Head of caudate nucleus (tissue), 42 donors: ENCODE data around the gene OR2T5.
"Not testable (repeated sequence)": the region's sequence is repeated elsewhere in the genome, so short reads cannot be mapped to it uniquely, and the experiment has no call there.

ENCODE experiments used
- DNase-seq, 42 donors: peaks; one replicate each; pipeline versions ENCODE4 v3.0.0 to v3.0.0-alpha.2; 2020 to 2021; ENCODE audit warnings: mixed read lengths in 7 of 42
- intact Hi-C: fragments of 100-400 bp; cut with DNase I; formaldehyde crosslinking; loops from one replicate; pipeline ENCODE4 v1.15.0; 2022

The OR2T5 gene

DNA sequence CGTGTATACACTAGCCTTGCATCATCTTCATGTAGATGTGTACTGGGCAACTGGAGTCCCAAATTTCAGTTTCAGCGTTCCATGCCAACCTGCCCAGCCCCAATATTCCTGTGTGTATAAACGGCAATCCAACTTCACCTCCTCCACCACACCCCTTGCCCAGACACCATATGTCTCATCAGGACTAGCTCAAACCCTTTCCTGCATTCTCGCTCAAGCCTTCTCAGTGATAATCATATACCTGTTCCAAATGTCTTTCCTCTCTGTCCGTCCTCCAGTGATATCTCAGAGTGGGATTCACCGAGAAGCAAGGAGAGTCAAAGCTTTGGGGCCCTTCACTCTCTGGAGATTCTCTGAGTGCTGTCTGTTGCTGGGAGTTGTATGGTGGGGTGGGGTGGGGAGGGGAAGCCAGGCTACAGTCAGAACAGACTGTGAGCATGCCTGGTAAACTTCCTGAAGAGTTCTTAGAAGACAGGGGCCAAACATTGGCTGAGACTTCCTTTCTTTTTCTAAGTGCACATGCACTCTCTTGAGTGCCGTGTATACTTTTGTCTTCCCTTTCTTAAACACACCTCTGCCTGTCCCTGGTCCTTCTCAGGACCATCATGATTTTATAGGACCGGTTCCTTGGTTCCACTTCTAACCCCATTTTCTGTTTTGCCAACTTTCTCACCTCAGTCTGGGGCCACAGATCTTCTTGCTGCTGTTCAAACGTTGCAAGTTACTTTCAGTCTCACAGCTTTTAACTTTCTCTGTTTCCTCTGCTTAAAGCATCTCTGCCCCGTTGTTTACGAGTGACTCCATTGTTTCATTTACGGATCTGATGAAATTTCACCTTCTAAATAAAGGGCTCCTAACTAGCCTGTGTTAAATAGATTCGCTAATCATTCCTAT, 6.5 kb upstream of the OR2T5 start:
- intact Hi-C loops, DNase-seq: not testable (repeated sequence)

DNA sequence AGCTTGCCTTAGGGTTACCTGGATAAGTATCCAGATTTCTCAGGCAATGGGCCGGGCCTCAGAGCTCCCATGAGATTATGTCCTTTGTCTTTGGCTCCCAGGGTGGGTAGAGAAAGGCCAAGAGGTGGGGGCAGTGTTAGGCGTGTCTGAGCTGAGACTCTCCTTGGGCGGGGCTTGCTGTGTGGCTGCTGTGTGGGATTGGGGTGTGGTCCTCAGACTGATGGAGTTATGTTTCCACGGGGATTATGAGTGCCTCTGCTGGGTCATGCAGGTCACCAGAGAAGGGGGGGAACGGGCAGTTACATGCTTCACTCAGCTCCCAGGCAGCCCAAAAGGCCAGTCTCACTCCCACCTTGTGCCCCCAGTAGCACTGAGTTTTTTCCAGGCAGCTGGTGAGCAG, 8.3 kb downstream of the OR2T5 start:
- intact Hi-C loops, DNase-seq: not testable (repeated sequence)

DNA sequence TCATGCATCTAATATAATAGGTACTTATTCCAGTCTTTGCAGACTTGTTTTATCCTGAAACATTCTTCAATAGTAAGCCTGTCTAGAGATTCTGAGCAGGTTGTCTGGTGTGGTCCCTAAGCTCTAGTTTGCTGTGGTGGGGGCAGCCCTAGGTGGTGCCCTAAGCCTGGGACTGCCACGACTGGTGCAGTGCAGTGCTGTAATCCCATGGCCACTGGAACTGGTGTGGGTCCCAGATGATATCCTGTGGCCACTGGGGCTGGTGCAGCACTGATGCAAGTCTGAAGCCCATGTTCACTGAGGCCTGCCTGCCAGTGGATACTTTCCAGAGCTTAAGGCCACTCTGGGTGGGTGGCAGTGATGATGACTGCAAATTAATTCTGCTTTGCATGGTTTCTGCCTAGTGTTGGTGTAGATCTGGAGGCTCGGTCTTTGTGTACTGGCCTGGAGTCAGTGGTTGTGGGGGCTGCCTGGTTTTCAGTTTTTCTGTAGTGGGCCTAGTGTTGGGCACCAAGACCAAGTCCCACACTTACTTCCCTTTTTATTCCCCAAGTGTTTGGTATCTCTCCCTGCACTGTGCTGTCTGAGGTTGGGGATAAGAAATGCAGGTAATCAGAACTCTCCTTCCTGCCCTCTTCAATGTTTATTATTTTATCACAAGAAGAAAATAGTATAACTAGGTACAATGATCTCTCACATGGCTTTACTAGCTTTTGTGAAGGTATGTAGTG, 12.1 kb downstream of the OR2T5 start:
- intact Hi-C loops, result not testable (repeated sequence)

DNA sequence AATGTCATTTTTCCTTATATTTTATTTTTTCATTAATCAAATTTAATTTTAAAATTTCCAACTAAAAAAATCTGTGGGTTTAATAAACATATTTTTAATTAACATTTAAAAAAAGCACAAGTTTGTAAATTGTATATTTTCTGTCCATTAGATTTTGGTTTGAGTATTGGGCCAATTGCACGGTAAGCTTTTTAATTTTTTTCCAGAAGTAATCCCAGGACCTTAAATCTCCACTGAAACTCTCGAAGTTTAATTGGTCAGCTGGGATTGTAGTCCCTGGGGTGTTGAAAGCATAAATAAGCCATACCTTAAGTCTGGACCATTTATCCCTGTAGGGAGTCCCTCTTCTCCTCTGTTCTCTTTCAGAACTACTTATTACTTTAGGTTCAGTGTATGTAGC, 19.4 kb downstream of the OR2T5 start, which contains the start of gene OR2G6:
TSS of gene OR2G6 (plus strand) at position 301 of the 400 bp plus-strand sequence. CDS start 13,574 bp downstream, outside the sequence.
- intact Hi-C loops, DNase-seq: not testable (repeated sequence)

More for the DNA sequence above, 12.1 kb downstream of the OR2T5 start:
- DNase-seq, result not testable (repeated sequence)

DNA sequence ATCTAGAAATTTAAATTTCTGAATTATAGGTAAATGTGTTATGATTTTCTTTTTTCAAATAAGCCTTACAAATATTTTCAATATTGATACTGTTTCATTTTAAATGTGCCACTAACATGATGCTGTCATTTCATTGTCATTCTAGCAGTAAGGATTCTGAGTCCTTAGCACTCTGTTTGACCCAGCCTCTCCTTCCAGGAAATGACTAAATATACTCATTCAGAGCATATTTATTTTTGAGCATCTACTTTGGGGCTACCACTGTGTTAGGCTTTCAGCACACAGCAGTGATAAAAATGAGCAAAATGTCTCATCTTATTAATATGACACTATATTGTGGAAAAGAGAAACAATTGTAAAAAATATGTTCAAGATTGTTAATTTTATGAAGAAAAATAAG, 21.8 kb downstream of the OR2T5 start:
- DNase-seq, intact Hi-C loops: not testable (repeated sequence)

DNA sequence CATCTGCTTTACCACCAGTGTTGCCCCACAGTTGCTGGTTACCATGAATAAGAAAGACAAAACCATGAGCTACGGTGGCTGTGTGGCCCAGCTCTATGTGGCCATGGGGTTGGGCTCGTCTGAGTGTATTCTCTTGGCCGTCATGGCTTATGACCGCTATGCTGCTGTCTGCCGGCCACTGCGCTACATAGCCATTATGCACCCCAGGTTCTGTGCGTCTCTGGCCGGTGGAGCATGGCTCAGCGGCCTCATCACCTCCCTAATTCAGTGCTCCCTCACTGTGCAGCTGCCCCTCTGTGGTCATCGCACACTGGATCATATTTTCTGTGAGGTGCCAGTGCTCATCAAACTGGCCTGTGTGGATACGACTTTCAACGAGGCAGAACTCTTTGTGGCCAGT, 33.5 kb downstream of the OR2T5 start:
- DNase-seq, result no peak
- intact Hi-C loops, result no loop called here

DNA sequence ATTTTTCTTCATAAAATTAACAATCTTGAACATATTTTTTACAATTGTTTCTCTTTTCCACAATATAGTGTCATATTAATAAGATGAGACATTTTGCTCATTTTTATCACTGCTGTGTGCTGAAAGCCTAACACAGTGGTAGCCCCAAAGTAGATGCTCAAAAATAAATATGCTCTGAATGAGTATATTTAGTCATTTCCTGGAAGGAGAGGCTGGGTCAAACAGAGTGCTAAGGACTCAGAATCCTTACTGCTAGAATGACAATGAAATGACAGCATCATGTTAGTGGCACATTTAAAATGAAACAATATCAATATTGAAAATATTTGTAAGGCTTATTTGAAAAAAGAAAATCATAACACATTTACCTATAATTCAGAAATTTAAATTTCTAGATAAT, 49.1 kb downstream of the OR2T5 start:
- DNase-seq, intact Hi-C loops: not testable (repeated sequence)
